NCI-H1105 treated with DMSO at 0.1 percent for 48 hours (cell line): ENCODE measurements around the gene CNN2.

Experiments used
- DNase-seq: peaks from one replicate; lab custom pipeline; 2025; lab: John Stamatoyannopoulos, UW

Gene CNN2

DNA sequence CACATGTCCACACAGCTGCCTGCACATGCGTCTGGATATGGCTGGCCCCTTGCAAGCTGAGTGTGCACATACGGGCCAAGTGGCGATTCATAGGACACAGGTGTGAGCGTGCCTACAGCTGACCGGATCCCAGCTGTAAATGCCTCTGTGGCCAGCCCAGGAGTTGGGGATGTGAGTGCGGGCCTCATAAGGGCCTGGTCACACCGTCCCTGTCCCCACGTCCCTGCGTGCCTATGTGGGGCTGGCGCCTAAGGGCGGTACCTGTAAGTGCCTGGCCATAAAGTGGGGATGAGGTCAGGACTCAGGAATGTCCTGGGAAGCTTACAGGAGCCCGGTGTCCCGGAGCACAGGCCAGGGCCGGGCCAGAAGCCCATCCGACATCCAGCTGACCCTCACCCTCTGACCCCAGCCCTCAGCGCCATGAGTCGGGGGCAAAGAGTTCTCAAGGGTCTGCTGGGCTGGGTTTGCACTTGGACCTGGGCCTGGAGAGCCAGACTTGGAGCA lies 39.2 kb downstream of the CNN2 start:
- DNase-seq, result no peak

DNA sequence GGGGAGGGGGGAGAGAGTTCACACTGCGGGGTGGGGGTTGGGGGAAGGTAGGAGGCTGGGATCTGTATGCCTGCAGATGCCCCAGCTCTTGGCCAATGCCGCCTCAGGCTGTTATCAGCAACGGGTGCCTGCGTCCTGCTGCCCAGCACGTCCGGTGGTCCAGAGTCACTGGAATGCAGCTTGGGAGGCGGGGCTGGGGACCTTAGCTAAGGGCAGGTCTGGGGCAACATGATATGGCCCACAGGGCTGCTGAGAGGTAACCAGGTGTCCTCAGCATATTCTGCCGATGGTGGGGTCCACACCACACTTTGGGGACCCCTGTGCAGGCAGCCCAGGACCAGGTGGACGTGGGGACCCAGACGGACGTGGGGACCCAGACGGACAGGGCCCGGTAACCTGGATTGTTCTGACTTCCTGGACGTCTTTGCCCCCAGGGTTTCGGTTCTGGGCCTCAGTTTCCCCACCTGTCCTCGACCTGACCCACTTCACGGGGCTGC lies 39.9 kb downstream of the CNN2 start:
- DNase-seq, result no peak

DNA sequence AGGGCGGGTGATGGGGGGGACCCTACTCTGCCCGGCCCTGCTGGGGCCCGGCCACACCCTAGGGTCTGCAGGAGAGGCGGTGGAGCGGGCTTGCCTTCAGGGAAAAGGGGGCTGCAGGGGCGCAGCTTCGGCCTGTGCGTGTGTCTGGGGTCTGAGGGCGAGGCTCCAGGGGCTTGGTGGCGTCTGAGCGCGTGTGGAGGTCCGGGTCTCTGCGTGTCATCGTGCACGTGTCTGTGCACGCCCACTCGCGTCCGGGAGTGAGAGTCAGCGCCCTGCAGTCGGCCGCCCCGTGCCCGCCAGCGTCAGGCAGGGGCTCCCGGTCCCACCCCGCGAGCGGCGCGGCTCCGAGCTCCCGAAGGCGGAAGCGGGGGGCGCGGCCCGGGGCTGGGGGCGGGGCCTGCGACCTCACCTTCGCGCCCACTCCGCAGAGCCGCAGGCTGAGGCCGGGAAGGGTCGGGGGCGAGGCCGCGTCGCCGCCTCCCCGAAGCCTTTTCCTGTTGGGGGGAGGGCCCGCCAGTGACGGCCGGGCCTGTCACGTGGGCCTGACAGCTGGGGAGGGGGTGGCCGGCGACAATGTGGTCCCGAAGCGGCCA lies 40.4 kb downstream of the CNN2 start, which contains the start of gene ARHGAP45:
Gene ARHGAP45, plus strand, starts transcription at position 420 of the 593 bp plus-strand sequence. CDS start 239 bp downstream, outside the sequence.
- DNase-seq, result no peak

DNA sequence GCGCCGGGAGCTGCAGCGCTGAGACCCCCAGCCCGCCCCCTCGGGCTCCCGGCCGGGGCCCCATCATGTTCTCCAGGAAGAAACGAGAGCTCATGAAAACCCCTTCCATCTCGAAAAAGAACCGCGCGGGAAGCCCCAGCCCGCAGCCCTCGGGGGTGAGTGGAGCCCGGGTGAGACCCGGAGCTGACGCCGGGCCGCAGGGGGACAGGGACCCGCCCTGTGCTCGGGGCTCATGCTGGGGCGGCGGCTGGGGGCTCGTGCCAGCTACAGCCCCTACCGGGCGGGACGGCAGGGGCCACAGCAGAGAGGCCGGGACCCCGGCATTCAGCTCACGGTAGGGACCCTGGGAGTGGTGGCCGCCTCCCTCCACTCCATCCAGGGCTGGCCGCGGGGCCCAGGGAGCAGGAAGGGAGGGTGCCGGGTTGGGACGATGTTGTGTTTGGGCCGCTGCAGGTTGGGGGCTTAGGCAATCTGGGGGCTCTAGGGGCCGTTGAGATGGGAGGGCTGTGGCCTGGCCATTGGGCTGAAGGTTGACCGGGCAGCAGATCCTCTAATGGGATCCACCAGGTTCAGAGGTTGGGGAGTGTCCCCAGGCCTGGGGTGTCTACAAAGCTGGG lies 41.0 kb downstream of the CNN2 start:
- no peak for DNase-seq

DNA sequence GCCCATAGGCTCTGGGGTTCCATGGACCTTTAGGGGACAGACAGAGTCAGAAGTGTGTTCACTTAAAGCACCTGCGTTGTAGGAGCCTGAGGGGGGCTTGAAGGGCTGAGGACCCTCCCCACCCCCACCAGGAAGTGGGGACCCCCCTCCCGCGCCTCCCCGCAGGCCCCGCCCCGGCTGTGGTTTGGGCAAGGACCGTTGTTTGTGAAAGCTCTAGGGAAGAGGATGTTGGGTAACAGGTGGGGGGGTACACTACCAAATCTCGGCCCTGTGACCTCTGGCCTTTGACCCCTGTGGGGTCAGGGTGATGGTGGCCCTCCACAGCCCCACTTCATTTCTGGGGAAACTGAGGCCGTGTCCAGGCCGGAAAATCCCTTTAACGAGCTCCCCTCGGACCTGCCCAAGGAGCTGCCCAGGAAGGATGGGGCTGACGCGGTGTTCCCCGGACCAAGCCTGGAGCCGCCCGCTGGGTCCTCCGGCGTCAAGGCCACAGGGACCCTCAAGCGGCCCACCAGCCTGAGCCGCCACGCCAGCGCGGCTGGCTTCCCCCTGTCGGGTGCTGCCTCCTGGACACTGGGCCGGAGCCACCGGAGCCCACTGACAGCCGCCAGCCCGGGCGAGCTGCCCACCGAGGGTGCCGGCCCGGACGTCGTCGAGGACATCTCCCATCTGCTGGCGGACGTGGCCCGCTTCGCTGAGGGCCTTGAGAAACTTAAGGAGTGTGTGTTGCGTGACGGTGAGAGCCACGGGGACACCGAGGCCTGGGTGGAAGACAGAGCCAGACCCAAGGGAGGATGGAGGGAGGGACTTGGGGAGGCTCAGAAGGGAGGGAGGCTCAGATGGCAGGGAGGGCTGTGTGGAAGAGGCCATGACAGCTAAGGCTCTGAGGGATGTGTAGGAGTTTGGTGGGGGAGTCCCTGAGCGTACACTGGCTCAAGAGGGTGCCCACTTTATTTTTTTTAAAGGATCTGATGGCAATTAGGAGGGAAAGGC lies 41.9 kb downstream of the CNN2 start:
- DNase-seq, result no peak

DNA sequence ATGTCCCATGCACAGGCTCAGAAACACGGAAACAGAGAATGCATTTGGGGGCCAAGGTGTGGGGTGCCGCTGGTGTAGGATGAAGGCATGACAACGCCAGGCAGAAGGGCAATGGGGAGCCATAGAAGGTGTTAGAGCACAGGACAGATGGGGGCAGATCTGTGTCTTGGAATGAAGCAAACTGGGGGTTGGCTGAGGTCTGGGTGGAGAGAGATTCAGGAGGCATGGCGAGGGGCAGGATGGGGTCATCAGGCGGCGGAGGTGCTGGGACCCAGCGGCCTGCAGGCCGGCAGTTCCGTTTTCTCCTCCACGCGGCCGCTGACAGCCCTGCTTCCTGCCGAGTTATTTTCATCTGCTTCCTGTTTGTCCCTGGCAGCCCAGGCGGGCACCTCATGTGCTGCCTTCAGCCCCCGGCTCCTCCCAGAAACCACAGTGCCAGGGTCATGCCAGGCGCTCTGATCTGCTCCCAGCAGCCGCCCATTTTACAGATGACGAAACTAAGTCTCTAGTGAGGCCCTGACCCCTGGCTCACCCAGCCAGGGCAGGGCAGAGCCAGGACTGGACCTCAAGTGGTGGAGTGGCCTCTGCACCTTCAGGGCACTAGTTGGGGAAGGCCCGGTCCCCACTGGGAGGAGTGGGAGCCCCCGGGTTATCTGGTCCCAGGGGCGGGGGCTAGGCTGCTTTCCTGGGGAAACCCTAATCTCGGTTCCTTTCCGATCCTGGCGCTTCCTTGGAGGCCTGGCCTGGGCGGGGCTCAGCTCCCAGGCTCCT lies 42.8 kb downstream of the CNN2 start:
- DNase-seq, result no peak

DNA sequence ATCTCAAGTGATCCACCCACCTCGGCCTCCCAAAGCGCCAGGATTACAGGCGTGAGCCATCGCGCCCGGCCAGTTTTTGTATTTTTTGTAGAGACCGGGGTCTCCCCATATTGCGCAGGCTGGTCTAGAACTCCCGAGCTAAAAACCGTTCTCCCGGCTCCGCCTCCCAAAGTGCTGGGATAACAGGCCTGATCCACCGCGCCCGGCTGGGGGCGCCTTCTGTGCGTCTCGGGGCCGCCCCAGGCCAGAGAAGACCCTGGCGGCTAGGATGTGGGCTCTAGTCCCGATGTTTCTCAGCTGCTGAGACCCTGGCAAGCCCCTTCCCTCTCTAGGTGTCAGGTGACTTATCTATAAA lies 44.1 kb downstream of the CNN2 start:
- no peak for DNase-seq

DNA sequence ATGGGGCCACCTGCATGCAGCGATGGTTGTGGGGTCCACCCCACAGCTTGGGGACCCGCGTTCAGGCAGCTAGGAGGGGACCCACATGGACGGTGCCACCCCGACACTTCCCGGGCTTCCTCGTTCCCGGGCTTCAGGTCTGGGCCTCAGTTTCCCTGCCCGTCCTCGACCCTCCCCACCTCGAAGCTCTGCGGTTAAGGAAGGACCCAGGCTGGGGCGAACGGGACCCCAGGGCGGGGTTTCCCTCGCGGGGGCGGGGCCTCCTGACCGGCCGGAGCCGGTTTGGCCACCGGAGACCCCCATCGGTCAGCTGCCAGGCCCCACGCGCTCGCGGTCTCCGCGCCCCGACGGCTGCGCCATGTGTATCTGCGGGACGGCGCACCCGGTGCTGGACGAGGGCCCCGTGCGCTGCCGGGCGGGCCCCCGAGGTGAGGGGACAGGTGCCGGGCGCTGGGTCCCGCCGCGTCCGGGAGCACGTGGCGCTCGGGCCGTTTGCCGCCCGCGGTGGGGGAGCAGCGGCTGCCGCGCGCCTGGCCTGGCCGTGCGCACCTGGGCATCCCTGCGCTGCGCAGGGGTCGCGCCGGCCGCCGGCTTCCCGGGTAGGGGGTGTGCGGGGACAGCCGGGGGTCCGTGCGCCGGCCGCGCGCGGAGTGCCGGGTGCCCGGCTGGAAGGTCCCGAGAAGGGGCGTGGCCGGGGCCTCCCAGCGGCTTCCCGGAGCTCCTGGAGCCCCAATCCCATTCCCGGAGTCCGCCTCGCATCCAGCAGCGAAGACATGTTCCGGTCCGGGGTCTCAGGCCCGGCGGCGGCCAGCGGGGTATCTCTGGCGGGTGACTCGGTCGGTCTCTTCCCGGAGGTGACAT lies 44.8 kb downstream of the CNN2 start:
- no peak for DNase-seq

DNA sequence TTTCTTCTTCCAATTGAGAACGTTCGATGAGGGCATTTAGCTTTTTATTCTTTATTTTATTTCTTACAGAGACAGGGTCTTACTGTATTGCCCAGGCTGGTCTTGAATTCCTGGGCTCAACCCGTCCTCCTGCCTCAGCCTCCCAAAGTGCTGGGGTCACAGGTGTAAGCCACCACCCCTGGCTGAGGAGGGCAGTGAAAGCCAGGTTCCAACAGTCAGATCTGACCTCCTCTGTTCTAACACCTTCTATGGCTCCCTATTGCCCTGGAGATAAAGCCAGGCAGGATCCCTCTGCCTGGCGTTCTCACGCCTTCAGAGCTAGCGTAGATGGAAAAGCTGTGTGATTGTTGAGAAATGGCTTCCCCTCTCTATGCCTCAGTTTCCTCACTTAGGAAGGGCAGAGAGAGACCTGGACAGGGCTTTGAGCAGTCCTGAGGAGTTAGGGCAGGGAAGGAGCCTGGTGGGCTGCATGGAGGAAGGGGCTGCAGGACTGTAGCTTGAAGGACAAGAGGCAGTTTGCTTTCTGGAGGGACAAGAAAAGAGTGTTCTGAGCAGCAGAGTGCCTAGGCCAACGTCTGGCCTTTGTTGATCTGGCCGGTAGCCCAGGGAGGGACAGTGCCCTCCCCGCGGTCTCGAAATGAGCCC lies 46.1 kb downstream of the CNN2 start:
- DNase-seq, result no peak

DNA sequence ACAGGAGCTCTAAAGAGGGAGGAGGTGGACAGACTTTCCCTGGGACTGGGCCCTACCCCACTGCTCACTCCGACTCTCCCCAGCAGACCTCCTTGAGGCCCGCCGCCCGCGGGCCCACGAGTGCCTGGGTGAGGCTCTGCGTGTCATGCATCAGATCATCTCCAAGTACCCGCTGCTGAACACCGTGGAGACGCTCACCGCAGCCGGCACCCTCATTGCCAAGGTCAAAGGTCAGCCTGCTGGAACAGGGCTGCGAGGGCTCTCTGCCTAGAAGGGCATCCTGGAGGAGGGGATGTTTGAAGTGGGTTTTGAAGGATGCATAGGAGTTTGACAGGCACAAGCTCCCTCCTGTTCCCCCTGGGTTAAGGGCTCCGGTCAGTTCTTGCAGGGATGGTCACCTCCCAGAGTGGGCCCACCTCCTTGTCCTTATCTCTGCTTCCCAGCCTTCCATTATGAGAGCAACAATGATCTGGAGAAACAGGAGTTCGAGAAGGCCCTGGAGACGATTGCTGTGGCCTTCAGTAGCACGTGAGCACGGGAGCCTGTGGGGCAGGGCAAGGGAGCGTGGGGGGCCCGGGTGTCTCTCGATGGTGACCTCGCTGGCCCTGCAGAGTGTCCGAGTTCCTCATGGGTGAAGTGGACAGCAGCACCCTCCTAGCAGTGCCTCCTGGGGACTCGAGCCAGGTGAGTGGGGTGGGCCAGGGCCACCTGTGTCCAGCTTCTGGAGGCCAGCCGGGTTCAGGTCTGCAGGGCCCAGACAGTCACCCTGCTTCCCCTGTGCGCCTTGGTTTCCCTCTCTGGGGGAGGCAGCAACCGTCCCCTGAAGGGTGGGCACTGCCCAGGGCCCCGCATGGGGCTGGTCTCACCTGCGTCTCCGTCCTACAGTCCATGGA lies 46.9 kb downstream of the CNN2 start:
- DNase-seq, result no peak

DNA sequence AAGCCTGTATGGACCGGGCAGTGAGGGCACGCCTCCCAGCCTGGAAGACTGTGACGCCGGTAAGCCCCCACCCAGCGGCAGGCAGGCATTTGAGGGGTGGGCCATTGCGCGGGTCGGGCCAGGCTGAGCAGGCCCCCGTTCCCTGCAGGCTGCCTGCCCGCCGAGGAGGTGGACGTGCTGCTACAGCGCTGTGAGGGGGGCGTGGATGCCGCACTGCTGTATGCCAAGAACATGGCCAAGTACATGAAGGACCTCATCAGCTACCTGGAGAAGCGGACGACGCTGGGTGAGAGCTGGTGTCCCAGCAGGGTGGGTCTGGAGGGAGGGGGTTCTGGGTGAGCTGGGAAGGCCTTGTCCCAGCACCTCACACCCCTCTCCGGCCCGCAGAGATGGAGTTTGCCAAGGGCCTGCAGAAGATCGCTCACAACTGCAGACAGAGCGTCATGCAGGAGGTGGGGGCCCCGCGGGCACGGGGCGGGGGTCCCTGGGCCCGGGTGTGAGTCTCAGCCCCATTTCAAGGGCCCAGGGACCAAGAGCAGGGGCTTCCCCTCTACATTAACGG lies 47.6 kb downstream of the CNN2 start:
- DNase-seq, result no peak

DNA sequence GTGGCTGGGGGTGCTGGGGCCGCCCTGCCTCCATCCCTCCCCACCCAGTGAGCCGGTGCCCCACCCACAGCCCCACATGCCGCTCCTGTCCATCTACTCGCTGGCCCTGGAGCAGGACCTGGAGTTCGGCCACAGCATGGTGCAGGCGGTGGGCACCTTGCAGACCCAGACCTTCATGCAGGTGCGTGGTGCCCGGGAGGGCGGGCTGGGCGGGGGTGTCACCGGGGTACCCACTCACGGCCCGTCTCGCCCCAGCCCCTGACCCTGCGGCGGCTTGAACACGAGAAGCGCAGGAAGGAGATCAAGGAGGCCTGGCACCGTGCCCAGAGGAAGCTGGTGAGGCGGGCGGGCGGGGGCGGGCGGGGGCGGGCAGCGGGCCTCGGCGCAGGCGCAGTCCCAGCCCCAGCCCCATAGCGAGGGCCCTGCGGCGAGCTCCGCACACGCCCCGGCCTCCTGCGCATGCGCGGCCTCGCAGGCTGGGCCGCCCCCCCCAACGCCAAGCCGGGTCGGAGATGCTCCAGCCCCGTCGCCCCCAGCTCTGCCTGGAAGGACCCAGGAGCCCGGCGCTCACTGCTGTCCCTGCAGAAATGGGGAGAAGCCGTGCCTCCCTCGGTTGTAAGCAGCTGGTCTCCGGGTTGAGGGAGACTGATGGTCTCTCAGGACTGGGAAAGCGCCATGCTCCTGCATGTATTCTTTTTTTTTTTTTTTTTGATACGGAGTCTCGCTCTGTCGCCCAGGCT lies 48.3 kb downstream of the CNN2 start:
- DNase-seq, result peak; percentile 86

DNA sequence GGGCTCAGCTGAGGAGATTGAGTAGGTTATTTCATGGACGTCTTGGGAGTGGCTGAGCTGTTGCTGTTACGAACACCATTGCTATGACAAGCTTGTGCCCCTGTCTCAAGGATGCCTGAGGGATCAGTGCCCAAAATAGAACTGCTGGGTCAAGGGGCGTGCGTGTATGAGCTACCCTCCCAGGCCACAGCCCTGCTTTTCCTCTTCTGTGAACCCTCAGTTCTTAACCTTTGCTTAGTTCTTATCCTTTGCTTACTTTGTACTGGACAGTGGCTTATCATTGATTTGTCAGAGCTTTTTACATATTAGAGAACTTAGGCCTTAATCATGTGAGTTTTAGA lies 49.6 kb downstream of the CNN2 start:
- no peak for DNase-seq

DNA sequence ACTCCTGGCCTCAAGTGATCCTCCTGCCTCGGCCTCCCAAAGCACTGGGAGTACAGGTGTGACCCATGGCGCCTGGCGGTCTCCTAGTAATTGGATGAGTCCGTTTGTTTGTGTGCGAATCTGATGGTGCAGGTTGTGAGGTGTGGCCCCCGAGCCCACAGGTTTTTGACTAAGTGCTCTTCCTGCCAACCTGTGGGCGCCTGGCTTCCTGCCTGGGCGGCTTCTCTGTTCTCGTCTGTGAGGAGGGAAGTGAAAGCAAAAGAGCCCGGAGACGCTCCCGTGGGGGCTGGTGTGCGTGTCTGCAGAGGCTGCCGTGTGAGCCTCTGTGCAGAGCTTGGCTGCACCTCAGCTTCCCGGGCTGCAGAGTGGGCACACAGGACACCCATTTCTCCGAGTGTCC lies 50.5 kb downstream of the CNN2 start:
- DNase-seq, result no peak

DNA sequence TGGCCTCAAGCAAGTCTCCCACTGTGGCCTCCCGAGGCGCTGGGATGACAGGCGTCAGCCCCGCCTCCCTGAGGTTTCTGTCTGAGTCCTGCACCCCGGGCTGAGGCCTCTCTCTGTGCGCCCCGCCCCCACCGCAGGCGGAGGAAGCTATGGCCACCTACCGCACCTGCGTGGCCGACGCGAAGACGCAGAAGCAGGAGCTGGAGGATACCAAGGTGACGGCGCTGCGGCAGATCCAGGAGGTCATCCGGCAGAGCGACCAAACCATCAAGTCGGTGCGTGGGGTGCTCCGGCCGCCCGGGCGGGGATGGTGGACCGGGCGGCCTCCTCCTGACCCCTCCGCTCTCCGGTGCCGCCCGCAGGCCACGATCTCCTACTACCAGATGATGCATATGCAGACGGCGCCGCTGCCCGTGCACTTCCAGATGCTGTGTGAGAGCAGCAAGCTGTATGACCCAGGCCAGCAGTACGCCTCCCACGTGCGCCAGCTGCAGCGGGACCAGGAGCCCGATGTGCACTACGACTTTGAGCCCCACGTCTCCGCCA lies 53.2 kb downstream of the CNN2 start:
- no peak for DNase-seq

DNA sequence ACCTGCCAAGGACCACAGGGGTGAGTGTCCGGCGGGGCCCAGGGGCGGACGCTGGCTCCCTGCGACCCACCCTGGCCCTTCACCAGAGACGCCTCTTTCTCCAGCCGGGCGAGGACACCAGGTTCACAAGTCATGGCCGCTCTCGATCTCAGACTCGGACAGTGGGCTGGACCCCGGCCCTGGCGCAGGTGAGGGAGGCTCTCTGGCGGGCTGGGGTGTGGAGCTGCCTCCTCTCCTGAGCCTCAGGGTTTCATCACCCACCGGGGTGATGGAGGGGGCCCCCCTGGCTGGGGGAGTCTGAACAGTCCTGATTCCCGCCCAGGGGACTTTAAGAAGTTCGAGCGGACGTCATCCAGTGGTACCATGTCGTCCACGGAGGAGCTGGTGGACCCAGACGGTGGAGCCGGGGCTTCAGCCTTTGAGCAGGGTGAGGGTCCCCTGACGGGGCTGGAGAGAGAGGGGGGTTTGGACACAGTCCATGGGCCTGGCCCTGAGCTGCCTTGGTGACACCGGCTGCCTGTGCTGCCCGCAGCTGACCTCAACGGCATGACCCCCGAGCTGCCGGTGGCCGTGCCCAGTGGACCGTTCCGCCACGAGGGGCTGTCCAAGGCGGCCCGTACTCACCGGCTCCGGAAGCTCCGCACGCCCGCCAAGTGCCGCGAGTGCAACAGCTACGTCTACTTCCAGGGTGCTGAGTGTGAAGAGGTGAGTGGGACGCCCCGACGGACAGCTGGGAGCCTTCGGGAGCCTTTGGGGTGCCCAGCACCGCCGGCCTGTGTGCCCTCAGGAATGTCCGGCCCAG lies 54.2 kb downstream of the CNN2 start:
- no peak for DNase-seq
